ENCODE measurements around the gene DAB1.

The DAB1 gene

DNA sequence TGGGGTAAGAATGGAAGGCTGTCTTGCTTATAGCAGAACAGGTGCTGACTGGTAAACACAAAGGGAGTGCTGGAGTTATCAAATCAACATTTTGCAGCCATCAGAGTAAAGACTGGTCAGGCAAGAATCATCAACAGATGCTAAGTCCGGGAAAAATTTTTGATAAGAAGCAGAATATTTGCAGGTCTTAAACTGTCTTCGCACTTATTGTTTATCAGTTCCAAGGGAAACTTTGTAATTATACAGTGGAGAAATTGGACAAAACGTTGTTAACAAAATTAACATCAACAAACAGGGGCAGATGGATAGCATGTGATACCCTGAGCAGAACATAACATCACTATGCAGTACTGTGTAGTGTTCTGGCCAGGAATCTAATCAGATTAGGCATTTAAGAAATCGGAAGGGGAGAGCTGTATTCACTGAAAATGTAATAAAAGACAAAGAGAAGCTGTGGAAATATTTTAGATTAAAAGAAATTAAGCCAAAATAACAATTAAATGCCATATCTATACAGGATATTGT lies 127.1 kb downstream of the DAB1 start:
- H3F3A ChIP-seq (ENCODE audit: insufficient read depth, low read length) = no peaks in the 10 kb centered on the region
- H3K4me3 ChIP-seq (ENCODE audit: low read depth, low read length, poor library complexity, severe bottlenecking) = no peak overlapping the region
- no peak overlapping the region for H3K4me2 ChIP-seq (ENCODE audit: low read length)
- no peak overlapping the region for H3K9ac ChIP-seq (ENCODE audit: low read length)
- no peak overlapping the region for H3K27ac ChIP-seq (ENCODE audit: low read depth, low read length, poor library complexity, severe bottlenecking)
- H3K27me3 ChIP-seq (ENCODE audit: insufficient read depth, low read length) = no peaks in the 10 kb centered on the region
- no peaks in the 10 kb centered on the region for H3K9me3 ChIP-seq (ENCODE audit: low read length)
- TF ChIP-seq, protein P1, sequence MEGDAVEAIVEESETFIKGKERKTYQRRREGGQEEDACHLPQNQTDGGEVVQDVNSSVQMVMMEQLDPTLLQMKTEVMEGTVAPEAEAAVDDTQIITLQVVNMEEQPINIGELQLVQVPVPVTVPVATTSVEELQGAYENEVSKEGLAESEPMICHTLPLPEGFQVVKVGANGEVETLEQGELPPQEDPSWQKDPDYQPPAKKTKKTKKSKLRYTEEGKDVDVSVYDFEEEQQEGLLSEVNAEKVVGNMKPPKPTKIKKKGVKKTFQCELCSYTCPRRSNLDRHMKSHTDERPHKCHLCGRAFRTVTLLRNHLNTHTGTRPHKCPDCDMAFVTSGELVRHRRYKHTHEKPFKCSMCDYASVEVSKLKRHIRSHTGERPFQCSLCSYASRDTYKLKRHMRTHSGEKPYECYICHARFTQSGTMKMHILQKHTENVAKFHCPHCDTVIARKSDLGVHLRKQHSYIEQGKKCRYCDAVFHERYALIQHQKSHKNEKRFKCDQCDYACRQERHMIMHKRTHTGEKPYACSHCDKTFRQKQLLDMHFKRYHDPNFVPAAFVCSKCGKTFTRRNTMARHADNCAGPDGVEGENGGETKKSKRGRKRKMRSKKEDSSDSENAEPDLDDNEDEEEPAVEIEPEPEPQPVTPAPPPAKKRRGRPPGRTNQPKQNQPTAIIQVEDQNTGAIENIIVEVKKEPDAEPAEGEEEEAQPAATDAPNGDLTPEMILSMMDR (IDR thresholded peaks at IDR 0.05; ENCODE audit: low read length) = no peak
- no peak for TF ChIP-seq EZH2 (IDR thresholded peaks at IDR 0.05; ENCODE audit: borderline replicate concordance, low read length)
- H3K4me1 ChIP-seq (ENCODE audit: insufficient read depth, low read length, severe bottlenecking) = no peaks in the 10 kb centered on the region
- no peaks in the 10 kb centered on the region for H4K20me1 ChIP-seq (ENCODE audit: insufficient read depth, low read length)
- no peaks in the 10 kb centered on the region for H3K79me2 ChIP-seq (ENCODE audit: insufficient read depth, low read length)
- H3K9me2 ChIP-seq (ENCODE audit: low read depth, low read length) = no peaks in the 10 kb centered on the region
- H3K36me3 ChIP-seq (ENCODE audit: insufficient read depth, low read length) = no peaks in the 10 kb centered on the region
- H2AFZ ChIP-seq (ENCODE audit: low read length) = no peak overlapping the region

DNA sequence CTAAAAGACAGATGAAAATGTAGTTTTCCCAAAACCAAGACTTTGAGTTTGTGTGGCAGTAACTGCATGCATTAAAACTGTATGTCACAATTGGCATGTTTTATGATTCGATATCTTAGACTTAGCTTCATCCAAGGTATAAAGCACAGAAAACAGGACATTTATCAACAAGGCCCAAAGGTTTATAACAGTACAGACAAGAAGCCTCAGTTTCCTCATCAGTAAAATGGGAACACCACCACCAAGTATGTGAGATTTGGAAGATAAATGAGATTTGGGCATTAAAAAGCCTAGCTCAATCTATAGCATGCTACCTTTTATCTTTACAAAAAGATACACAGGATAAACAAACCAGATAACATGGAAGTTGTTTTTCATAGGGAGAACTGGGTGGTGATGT lies 128.5 kb downstream of the DAB1 start:
- H3K4me3 ChIP-seq (ENCODE audit: low read depth, low read length, poor library complexity, severe bottlenecking) = no peak overlapping the region
- no peaks in the 10 kb centered on the region for H4K20me1 ChIP-seq (ENCODE audit: insufficient read depth, low read length)
- no peaks in the 10 kb centered on the region for H3K9me2 ChIP-seq (ENCODE audit: low read depth, low read length)
- no peak overlapping the region for H3K4me2 ChIP-seq (ENCODE audit: low read length)
- H3K4me1 ChIP-seq (ENCODE audit: insufficient read depth, low read length, severe bottlenecking) = no peaks in the 10 kb centered on the region
- H3K36me3 ChIP-seq (ENCODE audit: insufficient read depth, low read length) = no peaks in the 10 kb centered on the region
- no peaks in the 10 kb centered on the region for H3K9me3 ChIP-seq (ENCODE audit: low read length)
- H3F3A ChIP-seq (ENCODE audit: insufficient read depth, low read length) = no peaks in the 10 kb centered on the region
- no peak overlapping the region for H2AFZ ChIP-seq (ENCODE audit: low read length)
- no peak for TF ChIP-seq EZH2 (IDR thresholded peaks at IDR 0.05; ENCODE audit: borderline replicate concordance, low read length)
- TF ChIP-seq, protein P1 (IDR thresholded peaks at IDR 0.05; ENCODE audit: low read length) = no peak
- no peak overlapping the region for H3K9ac ChIP-seq (ENCODE audit: low read length)
- H3K27me3 ChIP-seq (ENCODE audit: insufficient read depth, low read length) = no peaks in the 10 kb centered on the region
- no peaks in the 10 kb centered on the region for H3K79me2 ChIP-seq (ENCODE audit: insufficient read depth, low read length)
- no peak overlapping the region for H3K27ac ChIP-seq (ENCODE audit: low read depth, low read length, poor library complexity, severe bottlenecking)

DNA sequence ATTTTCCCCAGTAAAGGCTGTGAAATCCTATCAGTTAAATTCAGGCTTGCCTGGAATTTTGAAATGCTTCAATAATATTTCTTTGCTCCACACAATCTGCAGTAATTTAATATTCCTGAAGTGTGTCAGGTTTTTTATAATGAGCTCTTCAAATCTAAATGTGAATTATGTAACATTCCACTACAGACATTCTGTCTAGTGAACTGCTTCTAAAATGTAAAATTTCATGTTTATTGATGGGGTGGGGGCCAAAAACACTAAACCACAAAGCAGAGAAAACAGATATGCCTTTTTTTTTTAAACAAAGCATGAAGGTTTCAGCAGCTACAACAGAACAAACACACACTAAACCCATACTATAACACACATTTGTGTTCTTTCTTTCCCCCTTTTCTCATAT lies 129.7 kb downstream of the DAB1 start:
- H3K36me3 ChIP-seq (ENCODE audit: insufficient read depth, low read length) = no peaks in the 10 kb centered on the region
- no peaks in the 10 kb centered on the region for H4K20me1 ChIP-seq (ENCODE audit: insufficient read depth, low read length)
- no peak overlapping the region for H3K27ac ChIP-seq (ENCODE audit: low read depth, low read length, poor library complexity, severe bottlenecking)
- H3K9ac ChIP-seq (ENCODE audit: low read length) = no peak overlapping the region
- H3K27me3 ChIP-seq (ENCODE audit: insufficient read depth, low read length) = no peaks in the 10 kb centered on the region
- no peak overlapping the region for H3K4me3 ChIP-seq (ENCODE audit: low read depth, low read length, poor library complexity, severe bottlenecking)
- H3K9me2 ChIP-seq (ENCODE audit: low read depth, low read length) = no peaks in the 10 kb centered on the region
- TF ChIP-seq, protein P1 (IDR thresholded peaks at IDR 0.05; ENCODE audit: low read length) = no peak
- TF ChIP-seq EZH2 (IDR thresholded peaks at IDR 0.05; ENCODE audit: borderline replicate concordance, low read length) = no peak
- H3K9me3 ChIP-seq (ENCODE audit: low read length) = no peaks in the 10 kb centered on the region
- no peaks in the 10 kb centered on the region for H3F3A ChIP-seq (ENCODE audit: insufficient read depth, low read length)
- no peaks in the 10 kb centered on the region for H3K4me1 ChIP-seq (ENCODE audit: insufficient read depth, low read length, severe bottlenecking)
- H3K79me2 ChIP-seq (ENCODE audit: insufficient read depth, low read length) = no peaks in the 10 kb centered on the region
- H2AFZ ChIP-seq (ENCODE audit: low read length) = no peak overlapping the region
- H3K4me2 ChIP-seq (ENCODE audit: low read length) = no peak overlapping the region

All from OCI-LY1 (cell line).